Heart right ventricle (tissue), 16 donors: ENCODE measurements around the gene DCDC2C. TPM values are rescaled to one million over a fixed set of nuclear protein-coding genes. Genes with fewer than 3 reads are reported as not detected.

ENCODE experiments used
- ATAC-seq, 8 donors: fragments of 200-7000 bp; cut with Tn5 transposase; one replicate each; pipeline ENCODE4 v1.9.1; 2020; ENCODE audit warnings: mild to moderate bottlenecking in 8 of 8, moderate library complexity in 8 of 8, moderate number of reproducible peaks in 1 of 8
- DNase-seq, 2 donors: peaks; one replicate each; pipeline ENCODE4 v3.0.0-alpha.2; 2020
- H3K27ac ChIP-seq, 10 donors: fragments of 200-600 bp; sonication (generic) in 2 of 10; one replicate each; pipeline versions ENCODE4 v1.5.0 to v1.8.0; 2020 to 2022; ENCODE audit warnings: mild to moderate bottlenecking in 3 of 10
- H3K27me3 ChIP-seq, 7 donors: fragments of 200-600 bp; one replicate each; pipeline ENCODE4 v1.8.0; 2021 to 2022; ENCODE audit warnings: mild to moderate bottlenecking in 2 of 7
- H3K36me3 ChIP-seq, 9 donors: fragments of 200-600 bp; sonication (generic) in 1 of 9; one replicate each; pipeline versions ENCODE4 v1.5.0 to v1.8.0; 2020 to 2022; ENCODE audit warnings: mild to moderate bottlenecking in 2 of 9
- H3K4me1 ChIP-seq, 9 donors: fragments of 200-600 bp; sonication (generic) in 1 of 9; one replicate each; pipeline versions ENCODE4 v1.5.0 to v1.8.0; 2020 to 2022; ENCODE audit warnings: mild to moderate bottlenecking in 4 of 9
- H3K4me3 ChIP-seq, 10 donors: fragments of 200-600 bp; sonication (generic) in 2 of 10; one replicate each; pipeline versions ENCODE4 v1.5.0 to v1.8.0; 2020 to 2022; ENCODE audit warnings: mild to moderate bottlenecking in 7 of 10, moderate library complexity in 2 of 10
- H3K9me3 ChIP-seq, 11 donors: fragments of 200-600 bp in 10 of 11; sonication (generic) in 2 of 11; one replicate each; pipeline versions ENCODE4 v1.5.0 to v1.8.0; 2013 to 2022; ENCODE audit warnings: mild to moderate bottlenecking in 2 of 11, control low read depth in 1 of 11, moderate library complexity in 1 of 11
- WGBS, 2 donors: extraction: QIAGEN DNeasy Blood & Tissue Kit; methylation state at CpG; one replicate each; pipeline ENCODE4 v1.1.7; 2013; ENCODE audit warnings: inconsistent platforms in 1 of 2; 5-methylcytosine and 5-hydroxymethylcytosine counted together
- intact Hi-C, 10 donors: fragments of 100-400 bp; cut with DNase I; formaldehyde crosslinking; loops; one replicate each; pipeline versions ENCODE4 v1.11.1 to v1.14.2; 2022
- long read RNA-seq, 3 donors: library from polyadenylated mRNA; unstranded; transcript quantifications; one replicate each; pipeline ENCODE4 v2.0.0, GENCODE V29; 2020 to 2021
- polyA plus RNA-seq, 2 donors: library from polyadenylated mRNA; stranded (reverse); fragments of 200-250 nt; gene quantifications; one replicate each; pipeline ENCODE4 v1.2.3, GENCODE V29; 2013
- total RNA-seq, 10 donors: library from RNA; stranded (reverse); fragmentation: NEBNext Ultra II Directional in 3 of 10; extraction: Animal tissue kit (Norgen Biotek cat#: 25700) in 3 of 10; gene quantifications; one replicate each; pipeline versions ENCODE4 v1.2.1 to v1.2.4, GENCODE V29; 2021 to 2023
- TF ChIP-seq, protein P1 (sequence below), 9 donors: fragments of 200-600 bp; sonication (generic) in 2 of 9; IDR thresholded peaks; one replicate each; pipeline versions ENCODE4 v1.5.0 to v1.8.0; 2021 to 2022; ENCODE audit warnings: antibody characterized with exemption in 9 of 9, mild to moderate bottlenecking in 5 of 9, moderate library complexity in 1 of 9
- donor health status: Arrhythmogenic right ventricular cardiomyopathy.
- donor health status: ischemic (EF 13 %, LVEDD 7.1; RV severe dilation, severe dysfunction).
- donor health status: healthy with polysubstance abuse.
- donor health status: DM: no; HTN: yes; CAD: no.
- donor health status: DM: no; HTN: no; CAD: no.
- donor health status: ischemic (EF 25% LVEDD 6.9; RV normal size, moderate dysfunction).
- donor health status: ischemic (EF 25% LVEDD 5.7; RV mildly dilated, moderate dysfunction).
- donor health status: healthy.
- donor health status: DM: yes; HTN: yes; CAD: no.
- donor health status: Ischemic cardiomyopathy.
- donor health status: ischemic (EF 35%, LVEDD 5.7; RV mildly dilated, moderate dysfunction).
- donor health status: nonischemic (EF 11% LVEDD 7.7; RV severe dilation, severe dysfunction).
- donor health status: DM: yes; HTN: yes; CAD: no.
- donor health status: PGD.
- donor health status: ischemic (EF 29% LVEDD 5.4; RV normal size, mild dysfunction).
- donor health status: nonischemic (EF 23%, LVEDD 6.1; RV moderate dilation, normal function).

The DCDC2C gene, protein sequence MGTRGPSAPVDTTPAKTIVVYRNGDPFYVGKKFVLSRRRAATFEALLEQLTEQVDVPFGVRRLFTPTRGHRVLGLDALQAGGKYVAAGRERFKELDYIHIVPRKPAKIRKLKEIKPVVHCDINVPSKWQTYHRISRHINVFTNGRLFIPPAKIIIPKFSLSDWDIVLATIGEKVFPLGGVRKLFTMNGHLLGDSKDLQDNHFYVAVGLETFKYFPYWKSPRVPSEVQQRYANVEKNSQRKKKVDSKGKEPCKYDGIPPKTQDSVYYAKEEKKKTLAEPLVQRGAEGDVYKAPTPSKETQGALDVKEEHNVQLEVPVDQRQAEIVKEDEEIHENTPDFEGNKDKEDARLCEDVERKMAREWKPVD
- total RNA-seq (under 1 TPM in 1 of 10 donors, not detected in 9; 0.66 TPM), polyA plus RNA-seq (not detected)
- long read RNA-seq, donor 1 = 0 reads
- long read RNA-seq, donor 2 = 0 reads
- long read RNA-seq, donor 3 = 0 reads

DNA sequence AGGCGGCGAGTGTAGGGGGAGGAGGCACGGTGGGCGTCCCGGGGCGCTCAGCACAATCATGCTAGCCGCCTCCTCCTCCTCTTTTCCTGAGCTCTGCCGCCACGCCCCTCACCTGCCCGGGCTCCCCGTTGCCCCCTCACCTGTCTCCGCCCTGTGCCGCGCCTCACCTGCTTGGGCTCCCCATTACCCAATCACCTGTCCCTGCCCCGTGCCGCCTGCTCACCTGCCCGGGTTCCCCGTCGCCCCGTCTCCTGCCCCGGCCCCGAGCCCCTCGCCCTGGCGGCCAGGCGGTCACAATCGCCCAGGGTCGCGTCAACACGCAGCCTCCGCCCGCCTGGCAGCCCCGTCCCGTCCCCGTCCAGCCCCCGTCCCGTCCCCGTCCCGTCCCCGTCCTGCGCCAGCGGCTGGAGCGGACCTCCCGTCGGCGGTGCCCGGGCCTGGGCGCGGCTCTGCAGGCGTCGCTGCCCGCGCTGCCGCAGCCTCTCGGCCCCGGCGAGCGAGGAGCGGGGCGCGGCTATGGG lies at the start of gene DCDC2C:
Gene DCDC2C (plus strand): TSS at position 340 of the 521 bp plus-strand sequence. CDS start 177 bp downstream, at position 517.
- Histone ChIP-seq H3K27me3 (peaks cover 9 to 65% (median 43%) of the 10 kb centered on the region in 7 donors), H3K36me3 (no peaks in the 10 kb centered on the region), H3K9me3 (peaks cover 0 to 4% (median 0%) of the 10 kb centered on the region in 11 donors), H3K4me1 (peaks cover 0 to 5% (median 0%) of the 10 kb centered on the region in 9 donors), H3K27ac (no peak within 1 kb of the TSS), H3K4me3 (peak within 1 kb of the TSS in 2 of 10 donors; percentile 10 to 11)
- no peak for ATAC-seq
- 4 to 8% methylated on average over 60 of the region's 60 CpGs for WGBS, 2 donors
- TF ChIP-seq, protein P1, sequence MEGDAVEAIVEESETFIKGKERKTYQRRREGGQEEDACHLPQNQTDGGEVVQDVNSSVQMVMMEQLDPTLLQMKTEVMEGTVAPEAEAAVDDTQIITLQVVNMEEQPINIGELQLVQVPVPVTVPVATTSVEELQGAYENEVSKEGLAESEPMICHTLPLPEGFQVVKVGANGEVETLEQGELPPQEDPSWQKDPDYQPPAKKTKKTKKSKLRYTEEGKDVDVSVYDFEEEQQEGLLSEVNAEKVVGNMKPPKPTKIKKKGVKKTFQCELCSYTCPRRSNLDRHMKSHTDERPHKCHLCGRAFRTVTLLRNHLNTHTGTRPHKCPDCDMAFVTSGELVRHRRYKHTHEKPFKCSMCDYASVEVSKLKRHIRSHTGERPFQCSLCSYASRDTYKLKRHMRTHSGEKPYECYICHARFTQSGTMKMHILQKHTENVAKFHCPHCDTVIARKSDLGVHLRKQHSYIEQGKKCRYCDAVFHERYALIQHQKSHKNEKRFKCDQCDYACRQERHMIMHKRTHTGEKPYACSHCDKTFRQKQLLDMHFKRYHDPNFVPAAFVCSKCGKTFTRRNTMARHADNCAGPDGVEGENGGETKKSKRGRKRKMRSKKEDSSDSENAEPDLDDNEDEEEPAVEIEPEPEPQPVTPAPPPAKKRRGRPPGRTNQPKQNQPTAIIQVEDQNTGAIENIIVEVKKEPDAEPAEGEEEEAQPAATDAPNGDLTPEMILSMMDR (IDR thresholded peaks at IDR 0.05) = no peak
- intact Hi-C loops = no loop called here
- no peak for DNase-seq

DNA sequence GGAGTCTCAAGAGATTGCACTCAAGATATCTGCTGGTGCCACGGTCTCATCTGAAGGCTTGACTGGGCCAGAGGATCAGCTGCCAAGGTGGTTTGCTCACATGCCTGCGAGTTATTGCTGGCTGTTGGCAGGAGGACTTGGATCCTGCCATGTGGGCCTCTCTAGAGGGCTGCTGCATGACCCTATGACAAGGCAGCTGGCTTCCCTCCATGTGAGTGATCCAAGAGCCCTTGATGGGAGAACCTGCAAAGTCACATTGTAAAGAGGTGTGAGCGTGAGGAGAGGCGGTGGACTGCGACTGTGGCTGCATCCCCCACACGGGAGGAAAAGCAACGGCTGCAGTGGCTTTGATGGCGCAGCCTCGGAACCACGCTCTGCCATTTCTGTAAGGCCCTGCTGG lies 49.4 kb upstream of the DCDC2C start:
- H3K27ac ChIP-seq = no peak overlapping the region
- ATAC-seq (no peak), DNase-seq (no peak)
- H3K9me3 ChIP-seq = peaks cover 0 to 4% (median 0%) of the 10 kb centered on the region in 11 donors
- no peak overlapping the region for H3K4me3 ChIP-seq
- H3K27me3 ChIP-seq = peaks cover 0 to 15% (median 0%) of the 10 kb centered on the region in 7 donors
- TF ChIP-seq, protein P1 (IDR thresholded peaks at IDR 0.05) = no peak
- H3K36me3 ChIP-seq = no peaks in the 10 kb centered on the region
- intact Hi-C loops = loop anchor here in 8 of 10 donors (5.0 to 10.0 kb wide), 8 partner anchors 57 to 1529 kb away; partner anchors contain the start of genes COLEC11 (in 3 of the 8) and RPS7 (in 2 of the 8)
- 78 to 86% methylated on average over 10 of the region's 10 CpGs for WGBS, 2 donors
- peaks cover 2 to 34% (median 17%) of the 10 kb centered on the region in 9 donors for H3K4me1 ChIP-seq

DNA sequence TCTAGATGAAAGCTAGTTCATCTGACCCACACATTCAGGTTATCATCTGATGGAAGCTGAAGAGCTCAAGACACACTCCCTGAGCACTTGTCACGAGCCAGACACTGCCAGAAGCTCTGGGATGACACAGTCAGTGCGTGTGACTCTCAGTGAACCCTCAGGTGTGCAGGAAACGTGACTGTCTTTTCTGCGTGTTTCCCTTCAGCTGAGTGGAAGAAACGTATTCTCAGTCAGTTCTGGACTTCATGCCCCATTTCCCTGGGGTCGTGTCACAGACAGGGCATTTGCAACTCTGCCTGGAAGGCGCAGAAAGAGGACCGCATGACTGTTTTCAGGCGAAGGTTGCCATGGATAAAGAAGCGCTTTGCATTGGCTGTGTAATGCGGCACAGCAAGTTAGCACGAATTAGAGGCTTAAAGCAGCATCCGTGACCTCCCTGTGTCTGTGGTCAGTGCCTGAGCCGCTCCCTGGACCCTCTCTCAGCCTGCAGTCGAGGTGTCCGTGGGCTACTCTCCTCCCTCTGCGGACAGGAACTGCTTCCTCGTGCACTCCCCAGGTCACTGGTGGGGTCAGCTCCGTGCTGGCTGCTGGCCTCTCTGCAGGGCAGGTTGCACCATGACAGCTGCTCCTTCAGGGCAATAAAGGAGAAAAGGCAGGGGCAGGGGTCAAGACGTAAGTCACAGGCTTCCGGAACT lies 48.7 kb upstream of the DCDC2C start:
- peaks cover 0 to 4% (median 0%) of the 10 kb centered on the region in 11 donors for H3K9me3 ChIP-seq
- no peak for ATAC-seq
- peaks cover 0 to 15% (median 0%) of the 10 kb centered on the region in 7 donors for H3K27me3 ChIP-seq
- 77 to 83% methylated on average over 21 of the region's 21 CpGs for WGBS, 2 donors
- intact Hi-C loops = loop anchor here in 8 of 10 donors (5.0 to 10.0 kb wide), 8 partner anchors 57 to 1530 kb away; partner anchors contain the start of genes COLEC11 (in 3 of the 8) and RPS7 (in 3 of the 8)
- H3K27ac ChIP-seq = no peak overlapping the region
- no peak overlapping the region for H3K4me3 ChIP-seq
- no peaks in the 10 kb centered on the region for H3K36me3 ChIP-seq
- TF ChIP-seq, protein P1 (IDR thresholded peaks at IDR 0.05) = no peak
- no peak for DNase-seq
- H3K4me1 ChIP-seq = peaks cover 2 to 41% (median 24%) of the 10 kb centered on the region in 9 donors
